ENCODE results near the gene SCN4A.
"Not testable (repeated sequence)": the region's sequence is repeated elsewhere in the genome, so short reads cannot be mapped to it uniquely, and the experiment has no call there.

Gene SCN4A

GRCh38 chr17:63984651-63985386 lies 12.1 kb upstream of the SCN4A start:
- no peak for DNase-seq (ENCODE audit: low spot score)

- DNase-seq (ENCODE audit: low spot score), result no peak
These were observed 11.5 kb upstream of the SCN4A start for GRCh38 chr17:63984236-63984635.

GRCh38 chr17:63983320-63983719 lies 10.6 kb upstream of the SCN4A start:
- DNase-seq (ENCODE audit: low spot score), result no peak

GRCh38 chr17:63982641-63983040 lies 9.9 kb upstream of the SCN4A start:
- not testable (repeated sequence) for DNase-seq (ENCODE audit: low spot score)

- no peak for DNase-seq (ENCODE audit: low spot score)
These were observed 5.8 kb upstream of the SCN4A start for GRCh38 chr17:63978272-63979200.

GRCh38 chr17:63976702-63977101 lies 4.0 kb upstream of the SCN4A start:
- no peak for DNase-seq (ENCODE audit: low spot score)

- no peak for DNase-seq (ENCODE audit: low spot score)
These were observed 2.9 kb upstream of the SCN4A start for GRCh38 chr17:63975541-63976092.

GRCh38 chr17:63974594-63975192 lies 2.0 kb upstream of the SCN4A start:
- DNase-seq (ENCODE audit: low spot score), result no peak

GRCh38 chr17:63973930-63974593 lies 1.3 kb upstream of the SCN4A start:
- no peak for DNase-seq (ENCODE audit: low spot score)

- DNase-seq (ENCODE audit: low spot score), result no peak
These were observed 529 bp upstream of the SCN4A start for GRCh38 chr17:63973247-63973646.

- DNase-seq (ENCODE audit: low spot score), result no peak
These were observed 3.4 kb downstream of the SCN4A start for GRCh38 chr17:63969278-63969677.

- DNase-seq (ENCODE audit: low spot score), result no peak
These were observed 4.8 kb downstream of the SCN4A start for GRCh38 chr17:63967953-63968352.

- no peak for DNase-seq (ENCODE audit: low spot score)
These were observed 6.0 kb downstream of the SCN4A start for GRCh38 chr17:63966646-63967264.

- no peak for DNase-seq (ENCODE audit: low spot score)
These were observed 9.6 kb downstream of the SCN4A start for GRCh38 chr17:63963123-63963522.

- DNase-seq (ENCODE audit: low spot score), result no peak
These were observed 10.4 kb downstream of the SCN4A start for GRCh38 chr17:63962298-63962744.

- DNase-seq (ENCODE audit: low spot score), result peak; percentile 90
These were observed 11.1 kb downstream of the SCN4A start for GRCh38 chr17:63961355-63962212.

GRCh38 chr17:63960430-63960829 lies 12.3 kb downstream of the SCN4A start:
- no peak for DNase-seq (ENCODE audit: low spot score)

- no peak for DNase-seq (ENCODE audit: low spot score)
These were observed 12.7 kb downstream of the SCN4A start for GRCh38 chr17:63960006-63960405.

- no peak for DNase-seq (ENCODE audit: low spot score)
These were observed 16.3 kb downstream of the SCN4A start for GRCh38 chr17:63956296-63956920.

GRCh38 chr17:63955791-63956190 lies 16.9 kb downstream of the SCN4A start:
- DNase-seq (ENCODE audit: low spot score), result no peak
